ENCODE measurements around the gene SND1. TPM values are rescaled to one million over a fixed set of nuclear protein-coding genes. Genes with fewer than 3 reads are reported as not detected.

The SND1 gene
- total and polyA plus RNA-seq, 4 donors, result 59.4 to 214 (median 84.1) TPM

DNA sequence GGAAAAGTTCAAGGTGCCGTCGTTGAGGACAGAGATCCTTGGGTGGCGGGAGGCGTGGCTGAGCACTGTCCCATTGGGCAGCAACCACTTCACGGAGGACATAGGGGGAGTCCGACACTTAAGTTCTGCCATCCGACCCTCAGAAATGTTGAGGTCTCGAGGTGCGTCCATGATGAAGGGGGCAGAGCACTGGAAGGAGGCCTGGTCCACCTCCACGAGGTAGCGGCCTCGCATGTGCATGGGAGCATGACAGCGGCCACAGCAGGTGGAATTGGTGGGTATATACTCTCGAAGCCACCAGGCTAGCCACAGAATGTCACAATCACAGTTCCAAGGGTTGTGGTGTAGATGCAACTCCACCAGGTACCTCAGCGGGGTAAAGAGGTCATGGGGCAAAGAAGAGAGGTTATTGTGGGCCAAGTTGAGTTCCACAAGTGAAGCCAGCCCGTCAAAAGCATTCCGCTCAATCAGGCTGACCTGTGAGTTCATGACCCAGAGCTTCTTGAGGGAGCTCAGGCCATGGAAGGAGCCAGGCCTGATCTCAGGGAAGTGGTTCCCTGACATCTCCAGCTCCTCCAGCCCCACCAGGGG lies 377.5 kb downstream of the SND1 start:
- DNase-seq (ENCODE audit: low spot score), result no peak
- Histone ChIP-seq H3K4me1 (ENCODE audit: control insufficient read depth in 4 of 4, insufficient read depth in 4 of 4, low read length in 3 of 4) (peaks cover 7 to 47% (median 34%) of the 10 kb centered on the region in 4 donors), H3K9ac (ENCODE audit: low read depth in 1 of 2, low read length in 2 of 2) (no peak overlapping the region), H3K36me3 (ENCODE audit: control insufficient read depth in 4 of 4, insufficient read depth in 3 of 4, low read depth in 1 of 4, low read length in 3 of 4) (peaks cover 0 to 8% (median 1%) of the 10 kb centered on the region in 4 donors), H3K27ac (ENCODE audit: low read depth in 1 of 2, low read length in 2 of 2) (no peak overlapping the region), H3K4me3 (ENCODE audit: low read depth in 1 of 3, low read length in 3 of 3) (no peak overlapping the region), H3K27me3 (ENCODE audit: control insufficient read depth in 4 of 4, insufficient read depth in 4 of 4, low read length in 3 of 4) (no peaks in the 10 kb centered on the region), H3K9me3 (ENCODE audit: control insufficient read depth in 4 of 4, low read length in 3 of 4) (no peaks in the 10 kb centered on the region)
- TF ChIP-seq TAF1 (conservative IDR thresholded peaks at IDR 0.05), result no peak
- TF ChIP-seq RXRA (IDR thresholded peaks at IDR 0.05), result peak; percentile 69 to 90
- TF ChIP-seq HNF4A (conservative IDR thresholded peaks at IDR 0.05), result peak; percentile 36 to 66
- 86% methylated on average over 17 of the region's 17 CpGs for WGBS

DNA sequence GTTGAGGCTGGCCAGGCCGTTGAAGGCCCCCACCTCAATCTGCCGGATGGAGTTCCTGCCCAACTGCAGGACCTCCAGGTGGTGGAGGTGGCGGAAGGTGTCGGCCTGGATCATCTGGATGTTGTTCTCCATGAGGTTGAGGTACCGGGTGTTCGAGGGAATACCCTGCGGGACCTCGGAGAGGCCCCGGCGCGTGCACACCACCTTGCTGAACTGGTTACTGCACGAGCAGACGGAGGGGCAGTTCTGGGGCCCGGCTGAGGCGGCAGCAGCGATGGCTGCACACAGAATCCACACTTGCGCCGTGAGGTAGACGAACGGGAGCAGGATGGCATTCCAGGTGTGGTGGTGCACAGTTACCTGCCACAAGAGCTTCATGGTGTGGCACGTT lies 378.3 kb downstream of the SND1 start:
- no peak for DNase-seq (ENCODE audit: low spot score)
- H3K9me3 ChIP-seq (ENCODE audit: control insufficient read depth in 4 of 4, low read length in 3 of 4), result no peaks in the 10 kb centered on the region
- H3K4me1 ChIP-seq (ENCODE audit: control insufficient read depth in 4 of 4, insufficient read depth in 4 of 4, low read length in 3 of 4), result peaks cover 7 to 46% (median 31%) of the 10 kb centered on the region in 4 donors
- peak overlapping the region in 1 of 3 donors; percentile 50 for H3K4me3 ChIP-seq (ENCODE audit: low read depth in 1 of 3, low read length in 3 of 3)
- no peak for TF ChIP-seq FOXA1 (IDR thresholded peaks at IDR 0.05)
- TF ChIP-seq JUND (IDR thresholded peaks at IDR 0.05), result no peak
- TF ChIP-seq GABPA (IDR thresholded peaks at IDR 0.05 in 1 of 2, conservative IDR thresholded peaks at IDR 0.05 in 1 of 2), result no peak
- TF ChIP-seq HNF4A (conservative IDR thresholded peaks at IDR 0.05), result no peak
- TF ChIP-seq, protein P1, sequence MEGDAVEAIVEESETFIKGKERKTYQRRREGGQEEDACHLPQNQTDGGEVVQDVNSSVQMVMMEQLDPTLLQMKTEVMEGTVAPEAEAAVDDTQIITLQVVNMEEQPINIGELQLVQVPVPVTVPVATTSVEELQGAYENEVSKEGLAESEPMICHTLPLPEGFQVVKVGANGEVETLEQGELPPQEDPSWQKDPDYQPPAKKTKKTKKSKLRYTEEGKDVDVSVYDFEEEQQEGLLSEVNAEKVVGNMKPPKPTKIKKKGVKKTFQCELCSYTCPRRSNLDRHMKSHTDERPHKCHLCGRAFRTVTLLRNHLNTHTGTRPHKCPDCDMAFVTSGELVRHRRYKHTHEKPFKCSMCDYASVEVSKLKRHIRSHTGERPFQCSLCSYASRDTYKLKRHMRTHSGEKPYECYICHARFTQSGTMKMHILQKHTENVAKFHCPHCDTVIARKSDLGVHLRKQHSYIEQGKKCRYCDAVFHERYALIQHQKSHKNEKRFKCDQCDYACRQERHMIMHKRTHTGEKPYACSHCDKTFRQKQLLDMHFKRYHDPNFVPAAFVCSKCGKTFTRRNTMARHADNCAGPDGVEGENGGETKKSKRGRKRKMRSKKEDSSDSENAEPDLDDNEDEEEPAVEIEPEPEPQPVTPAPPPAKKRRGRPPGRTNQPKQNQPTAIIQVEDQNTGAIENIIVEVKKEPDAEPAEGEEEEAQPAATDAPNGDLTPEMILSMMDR (IDR thresholded peaks at IDR 0.05; ENCODE audit: low read depth, low read length, missing input control), result no peak
- TF ChIP-seq, protein P2, sequence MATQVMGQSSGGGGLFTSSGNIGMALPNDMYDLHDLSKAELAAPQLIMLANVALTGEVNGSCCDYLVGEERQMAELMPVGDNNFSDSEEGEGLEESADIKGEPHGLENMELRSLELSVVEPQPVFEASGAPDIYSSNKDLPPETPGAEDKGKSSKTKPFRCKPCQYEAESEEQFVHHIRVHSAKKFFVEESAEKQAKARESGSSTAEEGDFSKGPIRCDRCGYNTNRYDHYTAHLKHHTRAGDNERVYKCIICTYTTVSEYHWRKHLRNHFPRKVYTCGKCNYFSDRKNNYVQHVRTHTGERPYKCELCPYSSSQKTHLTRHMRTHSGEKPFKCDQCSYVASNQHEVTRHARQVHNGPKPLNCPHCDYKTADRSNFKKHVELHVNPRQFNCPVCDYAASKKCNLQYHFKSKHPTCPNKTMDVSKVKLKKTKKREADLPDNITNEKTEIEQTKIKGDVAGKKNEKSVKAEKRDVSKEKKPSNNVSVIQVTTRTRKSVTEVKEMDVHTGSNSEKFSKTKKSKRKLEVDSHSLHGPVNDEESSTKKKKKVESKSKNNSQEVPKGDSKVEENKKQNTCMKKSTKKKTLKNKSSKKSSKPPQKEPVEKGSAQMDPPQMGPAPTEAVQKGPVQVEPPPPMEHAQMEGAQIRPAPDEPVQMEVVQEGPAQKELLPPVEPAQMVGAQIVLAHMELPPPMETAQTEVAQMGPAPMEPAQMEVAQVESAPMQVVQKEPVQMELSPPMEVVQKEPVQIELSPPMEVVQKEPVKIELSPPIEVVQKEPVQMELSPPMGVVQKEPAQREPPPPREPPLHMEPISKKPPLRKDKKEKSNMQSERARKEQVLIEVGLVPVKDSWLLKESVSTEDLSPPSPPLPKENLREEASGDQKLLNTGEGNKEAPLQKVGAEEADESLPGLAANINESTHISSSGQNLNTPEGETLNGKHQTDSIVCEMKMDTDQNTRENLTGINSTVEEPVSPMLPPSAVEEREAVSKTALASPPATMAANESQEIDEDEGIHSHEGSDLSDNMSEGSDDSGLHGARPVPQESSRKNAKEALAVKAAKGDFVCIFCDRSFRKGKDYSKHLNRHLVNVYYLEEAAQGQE (IDR thresholded peaks at IDR 0.05), result no peak
- TF ChIP-seq RXRA (IDR thresholded peaks at IDR 0.05), result no peak
- no peak for TF ChIP-seq RAD21 (IDR thresholded peaks at IDR 0.05)
- TF ChIP-seq HNF4G (IDR thresholded peaks at IDR 0.05), result no peak
- TF ChIP-seq, protein P3, sequence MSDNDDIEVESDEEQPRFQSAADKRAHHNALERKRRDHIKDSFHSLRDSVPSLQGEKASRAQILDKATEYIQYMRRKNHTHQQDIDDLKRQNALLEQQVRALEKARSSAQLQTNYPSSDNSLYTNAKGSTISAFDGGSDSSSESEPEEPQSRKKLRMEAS (IDR thresholded peaks at IDR 0.05), result no peak
- TF ChIP-seq, protein P4, sequence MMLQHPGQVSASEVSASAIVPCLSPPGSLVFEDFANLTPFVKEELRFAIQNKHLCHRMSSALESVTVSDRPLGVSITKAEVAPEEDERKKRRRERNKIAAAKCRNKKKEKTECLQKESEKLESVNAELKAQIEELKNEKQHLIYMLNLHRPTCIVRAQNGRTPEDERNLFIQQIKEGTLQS (IDR thresholded peaks at IDR 0.05), result no peak
- TF ChIP-seq NR2F2 (IDR thresholded peaks at IDR 0.05), result no peak
- TF ChIP-seq YY1 (IDR thresholded peaks at IDR 0.05), result no peak
- no peak for TF ChIP-seq SP1 (IDR thresholded peaks at IDR 0.05)
- TF ChIP-seq, protein P5, sequence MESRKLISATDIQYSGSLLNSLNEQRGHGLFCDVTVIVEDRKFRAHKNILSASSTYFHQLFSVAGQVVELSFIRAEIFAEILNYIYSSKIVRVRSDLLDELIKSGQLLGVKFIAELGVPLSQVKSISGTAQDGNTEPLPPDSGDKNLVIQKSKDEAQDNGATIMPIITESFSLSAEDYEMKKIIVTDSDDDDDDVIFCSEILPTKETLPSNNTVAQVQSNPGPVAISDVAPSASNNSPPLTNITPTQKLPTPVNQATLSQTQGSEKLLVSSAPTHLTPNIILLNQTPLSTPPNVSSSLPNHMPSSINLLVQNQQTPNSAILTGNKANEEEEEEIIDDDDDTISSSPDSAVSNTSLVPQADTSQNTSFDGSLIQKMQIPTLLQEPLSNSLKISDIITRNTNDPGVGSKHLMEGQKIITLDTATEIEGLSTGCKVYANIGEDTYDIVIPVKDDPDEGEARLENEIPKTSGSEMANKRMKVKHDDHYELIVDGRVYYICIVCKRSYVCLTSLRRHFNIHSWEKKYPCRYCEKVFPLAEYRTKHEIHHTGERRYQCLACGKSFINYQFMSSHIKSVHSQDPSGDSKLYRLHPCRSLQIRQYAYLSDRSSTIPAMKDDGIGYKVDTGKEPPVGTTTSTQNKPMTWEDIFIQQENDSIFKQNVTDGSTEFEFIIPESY (IDR thresholded peaks at IDR 0.05), result no peak
- TF ChIP-seq FOXA2 (IDR thresholded peaks at IDR 0.05), result no peak
- no peaks in the 10 kb centered on the region for H3K27me3 ChIP-seq (ENCODE audit: control insufficient read depth in 4 of 4, insufficient read depth in 4 of 4, low read length in 3 of 4)
- peaks cover 0 to 6% (median 1%) of the 10 kb centered on the region in 4 donors for H3K36me3 ChIP-seq (ENCODE audit: control insufficient read depth in 4 of 4, insufficient read depth in 3 of 4, low read depth in 1 of 4, low read length in 3 of 4)
- WGBS, result 92% methylated on average over 21 of the region's 21 CpGs
- H3K9ac ChIP-seq (ENCODE audit: low read depth in 1 of 2, low read length in 2 of 2), result no peak overlapping the region
- no peak overlapping the region for H3K27ac ChIP-seq (ENCODE audit: low read depth in 1 of 2, low read length in 2 of 2)

Measured in liver (tissue), 9 donors.